KMS-11 (cell line): Measurements from ENCODE around the gene STXBP6.

ENCODE experiments used
- H2AFZ ChIP-seq: fragments of 200-600 bp; sonication (generic); 2 replicates; pipeline ENCODE4 v1.6.1; 2016; ENCODE audit warnings: antibody characterized with exemption, mixed run types, low read depth
- H3K27ac ChIP-seq: fragments of 200-600 bp; sonication (generic); 2 replicates; pipeline ENCODE4 v1.6.1; 2016; ENCODE audit warnings: mild to moderate bottlenecking, mixed run types
- H3K27me3 ChIP-seq: fragments of 200-600 bp; sonication (generic); 2 replicates; pipeline ENCODE4 v1.6.1; 2017; ENCODE audit warnings: mild to moderate bottlenecking, low read depth, mixed run types, moderate library complexity; ENCODE audit not compliant: insufficient read depth
- H3K36me3 ChIP-seq: fragments of 200-600 bp; sonication (generic); 2 replicates; pipeline ENCODE4 v1.6.1; 2017; ENCODE audit warnings: mild to moderate bottlenecking, mixed run types; ENCODE audit not compliant: insufficient read depth
- H3K4me1 ChIP-seq: fragments of 200-600 bp; sonication (generic); 2 replicates; pipeline ENCODE4 v1.6.1; 2016; ENCODE audit warnings: mild to moderate bottlenecking, low read depth, mixed run types; ENCODE audit not compliant: poor library complexity, severe bottlenecking
- H3K4me2 ChIP-seq: fragments of 200-600 bp; sonication (generic); 2 replicates; pipeline ENCODE4 v1.7.0; 2016; ENCODE audit warnings: mild to moderate bottlenecking, mixed run types
- H3K4me3 ChIP-seq: fragments of 200-600 bp; sonication (generic); IDR thresholded peaks from 2 replicates; pipeline ENCODE4 v1.6.1; 2017; ENCODE audit warnings: low read depth, low read length, mixed read lengths; ENCODE audit not compliant: insufficient read depth
- H3K79me2 ChIP-seq: fragments of 200-600 bp; sonication (generic); 2 replicates; pipeline ENCODE4 v1.6.1; 2016; ENCODE audit warnings: low read depth, mixed run types; ENCODE audit not compliant: insufficient read depth
- H3K9ac ChIP-seq: fragments of 200-600 bp; sonication (generic); 2 replicates; pipeline ENCODE4 v1.6.1; 2016; ENCODE audit warnings: mild to moderate bottlenecking, mixed run types
- H4K20me1 ChIP-seq: fragments of 200-600 bp; sonication (generic); 2 replicates; pipeline ENCODE4 v1.6.1; 2016; ENCODE audit warnings: mild to moderate bottlenecking, mixed run types; ENCODE audit not compliant: insufficient read depth
- CTCF ChIP-seq: fragments of 200-600 bp; sonication (generic); conservative IDR thresholded peaks from 2 replicates; pipeline ENCODE4 v1.6.1; 2017; ENCODE audit warnings: low read depth, mild to moderate bottlenecking, antibody characterized with exemption, low read length, moderate library complexity, mixed read lengths

STXBP6 gene

GRCh38 chr14:24889843-24890242 lies 160.1 kb downstream of the STXBP6 start:
- H3K27ac ChIP-seq: no peak overlapping the region
- no peaks in the 10 kb centered on the region for H3K79me2 ChIP-seq
- H3K36me3 ChIP-seq: no peaks in the 10 kb centered on the region
- H4K20me1 ChIP-seq: no peaks in the 10 kb centered on the region
- H3K4me1 ChIP-seq: no peaks in the 10 kb centered on the region
- no peak for TF ChIP-seq CTCF
- H3K27me3 ChIP-seq: no peaks in the 10 kb centered on the region
- no peak overlapping the region for H3K9ac ChIP-seq
- no peak overlapping the region for H3K4me3 ChIP-seq
- H2AFZ ChIP-seq: no peak overlapping the region
- no peak overlapping the region for H3K4me2 ChIP-seq

- Histone ChIP-seq H3K36me3 (no peaks in the 10 kb centered on the region), H3K27me3 (no peaks in the 10 kb centered on the region), H3K9ac (no peak overlapping the region), H2AFZ (no peak overlapping the region), H4K20me1 (no peaks in the 10 kb centered on the region), H3K4me1 (no peaks in the 10 kb centered on the region), H3K79me2 (no peaks in the 10 kb centered on the region), H3K4me2 (no peak overlapping the region), H3K27ac (no peak overlapping the region), H3K4me3 (no peak overlapping the region)
- TF ChIP-seq CTCF: no peak
Observed at GRCh38 chr14:24888532-24888931, 161.4 kb downstream of the STXBP6 start.

- no peak for TF ChIP-seq CTCF
- Histone ChIP-seq H2AFZ (no peak overlapping the region), H3K27ac (no peak overlapping the region), H3K9ac (no peak overlapping the region), H3K27me3 (no peaks in the 10 kb centered on the region), H3K4me2 (no peak overlapping the region), H3K79me2 (no peaks in the 10 kb centered on the region), H3K4me1 (no peaks in the 10 kb centered on the region), H3K36me3 (no peaks in the 10 kb centered on the region), H3K4me3 (no peak overlapping the region), H4K20me1 (no peaks in the 10 kb centered on the region)
Observed at GRCh38 chr14:24887623-24888304, 162.2 kb downstream of the STXBP6 start.

GRCh38 chr14:24885410-24885913 lies 164.5 kb downstream of the STXBP6 start:
- Histone ChIP-seq H3K4me2 (no peak overlapping the region), H3K4me3 (no peak overlapping the region), H3K27me3 (no peaks in the 10 kb centered on the region), H2AFZ (no peak overlapping the region), H4K20me1 (no peaks in the 10 kb centered on the region), H3K79me2 (no peaks in the 10 kb centered on the region), H3K27ac (no peak overlapping the region), H3K36me3 (no peaks in the 10 kb centered on the region), H3K9ac (no peak overlapping the region), H3K4me1 (no peaks in the 10 kb centered on the region)
- TF ChIP-seq CTCF: no peak
